ENCODE results near the gene TAF13.

The TAF13 gene

DNA sequence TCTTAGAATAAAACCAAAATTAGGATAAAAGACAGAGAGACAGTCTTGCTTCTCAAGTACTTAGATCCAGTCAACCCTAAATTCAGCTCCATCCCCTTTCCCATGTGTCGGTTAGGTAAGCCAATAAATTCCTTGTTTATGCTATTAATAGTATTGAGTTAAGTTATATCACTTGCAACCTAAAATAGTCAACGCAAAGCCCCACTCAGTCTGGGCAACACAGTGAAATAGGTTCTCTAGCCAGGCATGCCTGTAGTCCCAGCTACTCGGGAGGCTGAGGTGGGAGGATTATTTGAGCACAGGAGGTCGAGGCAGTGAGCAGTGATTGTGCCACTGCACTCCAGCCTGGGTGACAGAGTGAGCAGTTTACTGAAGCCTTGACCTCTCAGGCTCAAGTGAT lies 14.6 kb downstream of the TAF13 start:
- TF ChIP-seq, protein P1, sequence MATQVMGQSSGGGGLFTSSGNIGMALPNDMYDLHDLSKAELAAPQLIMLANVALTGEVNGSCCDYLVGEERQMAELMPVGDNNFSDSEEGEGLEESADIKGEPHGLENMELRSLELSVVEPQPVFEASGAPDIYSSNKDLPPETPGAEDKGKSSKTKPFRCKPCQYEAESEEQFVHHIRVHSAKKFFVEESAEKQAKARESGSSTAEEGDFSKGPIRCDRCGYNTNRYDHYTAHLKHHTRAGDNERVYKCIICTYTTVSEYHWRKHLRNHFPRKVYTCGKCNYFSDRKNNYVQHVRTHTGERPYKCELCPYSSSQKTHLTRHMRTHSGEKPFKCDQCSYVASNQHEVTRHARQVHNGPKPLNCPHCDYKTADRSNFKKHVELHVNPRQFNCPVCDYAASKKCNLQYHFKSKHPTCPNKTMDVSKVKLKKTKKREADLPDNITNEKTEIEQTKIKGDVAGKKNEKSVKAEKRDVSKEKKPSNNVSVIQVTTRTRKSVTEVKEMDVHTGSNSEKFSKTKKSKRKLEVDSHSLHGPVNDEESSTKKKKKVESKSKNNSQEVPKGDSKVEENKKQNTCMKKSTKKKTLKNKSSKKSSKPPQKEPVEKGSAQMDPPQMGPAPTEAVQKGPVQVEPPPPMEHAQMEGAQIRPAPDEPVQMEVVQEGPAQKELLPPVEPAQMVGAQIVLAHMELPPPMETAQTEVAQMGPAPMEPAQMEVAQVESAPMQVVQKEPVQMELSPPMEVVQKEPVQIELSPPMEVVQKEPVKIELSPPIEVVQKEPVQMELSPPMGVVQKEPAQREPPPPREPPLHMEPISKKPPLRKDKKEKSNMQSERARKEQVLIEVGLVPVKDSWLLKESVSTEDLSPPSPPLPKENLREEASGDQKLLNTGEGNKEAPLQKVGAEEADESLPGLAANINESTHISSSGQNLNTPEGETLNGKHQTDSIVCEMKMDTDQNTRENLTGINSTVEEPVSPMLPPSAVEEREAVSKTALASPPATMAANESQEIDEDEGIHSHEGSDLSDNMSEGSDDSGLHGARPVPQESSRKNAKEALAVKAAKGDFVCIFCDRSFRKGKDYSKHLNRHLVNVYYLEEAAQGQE (IDR thresholded peaks at IDR 0.05; ENCODE audit: insufficient read depth in 1 of 2, low read depth in 2 of 2, low read length in 2 of 2), result no peak
- TF ChIP-seq SIN3A (IDR thresholded peaks at IDR 0.05; ENCODE audit: borderline replicate concordance, insufficient read depth, low read length) (no peak), FOXP2 (optimal IDR thresholded peaks at IDR 0.05; ENCODE audit: borderline replicate concordance, extremely low read depth, extremely low read length, insufficient read depth) (no peak), TAF1 (IDR thresholded peaks at IDR 0.05; ENCODE audit: borderline replicate concordance, insufficient read depth, low read length) (no peak), POLR2AphosphoS5 (IDR thresholded peaks at IDR 0.05; ENCODE audit: low read depth, low read length) (no peak)

DNA sequence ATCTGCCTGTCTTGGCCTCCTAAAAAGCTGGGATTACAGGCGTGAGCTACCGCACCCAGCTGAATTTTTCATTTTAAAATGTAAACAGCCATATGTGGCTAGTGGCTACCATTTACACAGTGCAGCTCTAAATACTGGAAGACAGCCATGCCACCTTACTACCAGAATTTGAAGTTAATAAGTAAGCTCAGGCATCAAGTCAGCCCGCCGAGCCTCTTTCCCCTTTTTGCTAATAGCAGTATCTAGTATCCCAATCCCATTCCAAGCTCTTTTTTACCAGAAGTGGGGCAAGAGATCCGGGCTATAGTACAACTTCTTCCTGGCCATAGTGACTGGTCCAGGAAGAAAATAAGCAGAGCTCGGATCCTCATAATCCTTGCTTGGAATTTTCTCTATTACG lies 15.1 kb downstream of the TAF13 start:
- no peak for TF ChIP-seq POLR2AphosphoS5 (IDR thresholded peaks at IDR 0.05; ENCODE audit: low read depth, low read length)
- TF ChIP-seq, protein P1 (IDR thresholded peaks at IDR 0.05; ENCODE audit: insufficient read depth in 1 of 2, low read depth in 2 of 2, low read length in 2 of 2), result no peak

DNA sequence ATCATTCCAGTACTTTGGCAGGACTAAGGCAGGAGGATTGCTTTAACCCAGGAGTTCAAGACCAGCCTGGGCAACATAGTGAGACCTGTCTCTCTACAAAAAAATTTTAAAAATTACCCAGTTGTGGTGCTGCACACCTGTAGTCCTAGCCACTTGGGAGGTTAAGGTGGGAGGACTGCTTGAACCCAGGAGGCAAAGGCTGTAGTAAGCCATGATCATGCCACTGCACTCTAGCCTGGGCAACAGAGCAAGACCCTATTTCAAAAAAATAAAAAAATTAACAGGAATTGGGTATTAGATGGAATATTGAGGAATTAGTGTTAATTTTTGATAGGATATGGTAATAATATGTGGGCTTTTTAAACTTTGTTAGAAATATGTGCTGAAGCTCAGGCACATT lies 16.8 kb downstream of the TAF13 start:
- no peak for TF ChIP-seq POLR2AphosphoS5 (IDR thresholded peaks at IDR 0.05; ENCODE audit: low read depth, low read length)
- TF ChIP-seq SIN3A (IDR thresholded peaks at IDR 0.05; ENCODE audit: borderline replicate concordance, insufficient read depth, low read length), result no peak
- TF ChIP-seq, protein P1 (IDR thresholded peaks at IDR 0.05; ENCODE audit: insufficient read depth in 1 of 2, low read depth in 2 of 2, low read length in 2 of 2), result no peak
- no peak for TF ChIP-seq TAF1 (IDR thresholded peaks at IDR 0.05; ENCODE audit: borderline replicate concordance, insufficient read depth, low read length)
- TF ChIP-seq FOXP2 (optimal IDR thresholded peaks at IDR 0.05; ENCODE audit: borderline replicate concordance, extremely low read depth, extremely low read length, insufficient read depth), result no peak

DNA sequence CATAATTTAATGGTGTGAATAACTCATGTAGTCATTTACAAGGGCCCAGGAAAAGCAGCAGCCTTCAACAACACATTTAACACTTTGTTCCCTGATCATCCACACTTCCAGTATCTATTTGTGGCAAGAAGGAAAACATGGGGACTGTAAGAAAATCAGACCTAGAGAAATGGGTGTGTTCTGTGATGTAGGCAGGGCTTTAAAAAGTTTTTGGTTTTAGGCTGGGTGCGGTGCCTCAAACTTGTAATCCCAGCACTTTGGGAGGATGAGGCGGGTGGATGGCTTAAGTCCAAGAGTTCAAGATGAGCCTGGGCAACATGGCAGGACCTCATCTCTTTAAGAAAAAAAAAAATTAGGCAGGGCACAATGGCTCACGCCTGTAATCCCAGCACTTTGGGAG lies 19.7 kb downstream of the TAF13 start:
- TF ChIP-seq POLR2AphosphoS5 (IDR thresholded peaks at IDR 0.05; ENCODE audit: low read depth, low read length) (no peak), SIN3A (IDR thresholded peaks at IDR 0.05; ENCODE audit: borderline replicate concordance, insufficient read depth, low read length) (no peak), TAF1 (IDR thresholded peaks at IDR 0.05; ENCODE audit: borderline replicate concordance, insufficient read depth, low read length) (no peak), FOXP2 (optimal IDR thresholded peaks at IDR 0.05; ENCODE audit: borderline replicate concordance, extremely low read depth, extremely low read length, insufficient read depth) (no peak)
- TF ChIP-seq, protein P1 (IDR thresholded peaks at IDR 0.05; ENCODE audit: insufficient read depth in 1 of 2, low read depth in 2 of 2, low read length in 2 of 2), result no peak

DNA sequence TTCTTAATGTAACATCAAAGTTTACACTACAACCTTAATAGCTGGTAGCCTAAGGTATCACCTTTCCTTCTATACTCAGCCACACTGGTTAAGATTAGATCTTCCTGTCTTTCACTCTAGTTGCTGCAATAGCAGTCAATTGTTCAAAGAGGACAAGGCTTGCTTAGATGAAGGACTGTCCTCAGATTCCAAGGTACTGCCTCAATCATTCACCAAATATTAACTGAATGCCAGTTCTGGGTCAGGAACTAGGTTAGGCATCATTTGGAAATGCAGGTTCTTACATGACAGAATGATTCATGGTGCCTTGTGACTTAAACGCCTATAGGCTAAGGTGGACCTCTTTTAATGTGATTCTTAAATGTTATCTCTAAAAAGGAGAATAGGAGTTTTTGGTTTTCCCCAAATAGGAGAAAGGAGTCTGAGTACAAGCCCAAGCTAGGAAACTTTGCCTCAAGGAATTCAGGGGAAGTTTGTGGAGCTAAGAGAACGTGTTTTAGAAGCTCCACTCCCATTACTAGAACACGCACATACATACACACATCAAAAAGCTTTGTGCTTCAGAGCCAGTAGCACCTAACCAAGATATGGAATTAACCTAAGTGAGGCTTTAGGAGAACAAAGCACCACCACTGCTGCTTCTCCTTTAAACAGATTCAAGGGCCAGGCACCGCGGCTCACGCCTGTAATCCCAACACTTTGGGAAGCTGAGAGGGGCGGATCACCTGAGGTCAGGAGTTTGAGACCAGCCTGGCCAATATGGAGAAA lies 25.4 kb downstream of the TAF13 start:
- TF ChIP-seq SIN3A (IDR thresholded peaks at IDR 0.05; ENCODE audit: borderline replicate concordance, insufficient read depth, low read length) (no peak), POLR2AphosphoS5 (IDR thresholded peaks at IDR 0.05; ENCODE audit: low read depth, low read length) (no peak), FOXP2 (optimal IDR thresholded peaks at IDR 0.05; ENCODE audit: borderline replicate concordance, extremely low read depth, extremely low read length, insufficient read depth) (no peak)
